Hematopoietic multipotent progenitor cell treated with erythropoietin and hydrocortisone succinate and interleukin-3 and kit ligand, for 6 days (in vitro differentiated cells): ENCODE data around the gene ACRBP.

Source experiments
- DNase-seq: peaks from one replicate; pipeline ENCODE4 v3.0.0-alpha.2; 2015

ACRBP gene

GRCh38 chr12:6647083-6647604 is at the start of gene ACRBP:
Gene ACRBP (minus strand): TSS chr12:6647432. CDS start chr12:6647366, 66 bp downstream.
- peak; percentile 87 for DNase-seq

- DNase-seq: no peak
These were observed 48.2 kb upstream of the ACRBP start for GRCh38 chr12:6695313-6696045.

- no peak for DNase-seq
These were observed 47.5 kb upstream of the ACRBP start for GRCh38 chr12:6694701-6695100.

GRCh38 chr12:6693832-6694355 is 46.7 kb upstream of the ACRBP start:
- DNase-seq: no peak

- no peak for DNase-seq
These were observed 45.7 kb upstream of the ACRBP start for GRCh38 chr12:6692888-6693287.

GRCh38 chr12:6691473-6691872 is 44.2 kb upstream of the ACRBP start:
- no peak for DNase-seq

GRCh38 chr12:6688999-6689882 is 42.0 kb upstream of the ACRBP start, which contains the start of gene ZNF384:
Gene ZNF384 (minus strand): TSS chr12:6689375. CDS start chr12:6679520, 9,855 bp downstream.
- DNase-seq: peak; percentile 100

- peak; percentile 66 for DNase-seq
These were observed 41.3 kb upstream of the ACRBP start for GRCh38 chr12:6688543-6688998.

GRCh38 chr12:6685814-6686213 is 38.6 kb upstream of the ACRBP start:
- no peak for DNase-seq

- peak; percentile 90 for DNase-seq
These were observed 37.4 kb upstream of the ACRBP start for GRCh38 chr12:6684609-6685008.

GRCh38 chr12:6676962-6677361 is 29.7 kb upstream of the ACRBP start:
- no peak for DNase-seq

- no peak for DNase-seq
These were observed 24.9 kb upstream of the ACRBP start for GRCh38 chr12:6672143-6672542.

- no peak for DNase-seq
These were observed 20.5 kb upstream of the ACRBP start for GRCh38 chr12:6667559-6668210.

- DNase-seq: no peak
These were observed 19.0 kb upstream of the ACRBP start for GRCh38 chr12:6666211-6666610.

GRCh38 chr12:6664902-6665301 is 17.7 kb upstream of the ACRBP start:
- DNase-seq: peak; percentile 29

- DNase-seq: peak; percentile 100
These were observed 15.9 kb upstream of the ACRBP start, which contains the start of gene ING4 for GRCh38 chr12:6662906-6663742. Gene ING4 (minus strand): TSS chr12:6663119. CDS start chr12:6663101, 18 bp downstream.

GRCh38 chr12:6662602-6662905 is 15.3 kb upstream of the ACRBP start:
- DNase-seq: no peak

GRCh38 chr12:6653987-6654386 is 6.8 kb upstream of the ACRBP start:
- DNase-seq: no peak

- no peak for DNase-seq
These were observed 6.1 kb upstream of the ACRBP start for GRCh38 chr12:6653342-6653741.

- DNase-seq: no peak
These were observed 5.2 kb upstream of the ACRBP start for GRCh38 chr12:6652391-6652790.

GRCh38 chr12:6650832-6651231 is 3.6 kb upstream of the ACRBP start:
- no peak for DNase-seq
